SK-N-SH (cell line): Measurements from ENCODE around the gene PXDC1. TPM values are rescaled to one million over a fixed set of nuclear protein-coding genes. Genes with fewer than 3 reads are reported as not detected.

ENCODE experiments used
- CTCF ChIA-PET: fragments of 300-600, 350-600 bp; formaldehyde crosslinking; extraction: SDS; loops from one replicate; lab custom pipeline; 2021; lab: Yijun Ruan, JAX
- POLR2A ChIA-PET: fragments of 350-600 bp; sonication (Branson Sonifier 250); formaldehyde crosslinking; extraction: SDS; loops from one replicate; lab custom pipeline; 2020; ENCODE audit warnings: antibody characterized with exemption, inconsistent platforms; lab: Yijun Ruan, JAX
- DNase-seq: peaks from one replicate; pipeline ENCODE4 v3.0.0; 2012
- H2AFZ ChIP-seq: fragments of 200-600 bp; sonication (generic); 2 replicates; pipeline ENCODE4 v1.8.1; 2016; ENCODE audit warnings: antibody characterized with exemption, mild to moderate bottlenecking, low read depth
- H3F3A ChIP-seq: fragments of 200-600 bp; sonication (generic); replicated peaks from 2 replicates; pipeline ENCODE3; 2016; ENCODE audit warnings: antibody characterized with exemption, mild to moderate bottlenecking; ENCODE audit not compliant: insufficient read depth
- H3K27ac ChIP-seq, 2 experiments: fragments of 200-500 bp in 1 of 2; fragments of 200-600 bp in 1 of 2; sonication (Bioruptor generic) in 1 of 2; sonication (generic), shearing (Covaris generic) in 1 of 2; 2 replicates each; pipeline versions ENCODE4 v1.5.1 to v1.6.1; 2014 to 2016; ENCODE audit warnings: low read depth in 2 of 2, inconsistent platforms in 1 of 2, low read length in 1 of 2, mild to moderate bottlenecking in 1 of 2, mixed read lengths in 1 of 2
- H3K27me3 ChIP-seq: fragments of 200-600 bp; sonication (generic), shearing (Covaris generic); 2 replicates; pipeline ENCODE4 v1.6.1; 2016; ENCODE audit warnings: mixed run types; ENCODE audit not compliant: insufficient read depth
- H3K36me3 ChIP-seq, 2 experiments: fragments of 200-500 bp in 1 of 2; fragments of 200-600 bp in 1 of 2; sonication (Bioruptor generic) in 1 of 2; sonication (generic) in 1 of 2; replicated peaks in 1 of 2; 2 replicates each; pipeline versions ENCODE3 to v1.5.1; 2014 to 2016; ENCODE audit warnings: low read length in 1 of 2, mild to moderate bottlenecking in 1 of 2; ENCODE audit not compliant: insufficient read depth in 2 of 2, control insufficient read depth in 1 of 2
- H3K4me1 ChIP-seq, 2 experiments: fragments of 200-500 bp in 1 of 2; fragments of 200-600 bp in 1 of 2; sonication (Bioruptor generic) in 1 of 2; sonication (generic), shearing (Covaris generic) in 1 of 2; 2 replicates each; pipeline versions ENCODE4 v1.5.1 to v1.6.1; 2014 to 2016; ENCODE audit warnings: low read depth in 1 of 2, low read length in 1 of 2, mixed run types in 1 of 2; ENCODE audit not compliant: insufficient read depth in 2 of 2, control insufficient read depth in 1 of 2
- H3K4me2 ChIP-seq: fragments of 200-600 bp; sonication (generic), shearing (Covaris generic); 2 replicates; pipeline ENCODE4 v1.6.1; 2017; ENCODE audit warnings: mixed run types
- H3K4me3 ChIP-seq, 2 experiments: fragments of 200-500 bp in 1 of 2; fragments of 200-600 bp in 1 of 2; sonication (Bioruptor generic) in 1 of 2; sonication (generic), shearing (Covaris generic) in 1 of 2; 2 replicates each; pipeline versions ENCODE4 v1.5.1 to v1.8.1; 2014 to 2016; ENCODE audit warnings: low read depth in 2 of 2, inconsistent platforms in 1 of 2, low read length in 1 of 2, mild to moderate bottlenecking in 1 of 2, mixed read lengths in 1 of 2, moderate library complexity in 1 of 2
- H3K79me2 ChIP-seq: fragments of 200-600 bp; sonication (generic); 2 replicates; pipeline ENCODE4 v1.8.1; 2017; ENCODE audit warnings: mild to moderate bottlenecking; ENCODE audit not compliant: insufficient read depth
- H3K9ac ChIP-seq: fragments of 200-600 bp; sonication (generic); 2 replicates; pipeline ENCODE4 v1.6.1; 2017; ENCODE audit warnings: mixed run types
- H3K9me2 ChIP-seq: fragments of 200-600 bp; sonication (generic); 2 replicates; pipeline ENCODE4 v1.6.1; 2017; ENCODE audit warnings: mixed run types
- H3K9me3 ChIP-seq: fragments of 200-600 bp; sonication (generic); 2 replicates; pipeline ENCODE4 v1.6.1; 2017; ENCODE audit warnings: mixed run types, mild to moderate bottlenecking, moderate library complexity
- H4K20me1 ChIP-seq: fragments of 200-600 bp; sonication (generic); 2 replicates; pipeline ENCODE4 v1.6.1; 2017; ENCODE audit warnings: mild to moderate bottlenecking, mixed run types; ENCODE audit not compliant: insufficient read depth
- CHD2 ChIP-seq: fragments of 150-350 bp; IDR thresholded peaks from 2 replicates; pipeline ENCODE4 v1.6.1; 2018; ENCODE audit warnings: low read length; ENCODE audit not compliant: partially characterized antibody
- MXI1 ChIP-seq: IDR thresholded peaks from 2 replicates; pipeline ENCODE4 v1.6.1; 2012; ENCODE audit warnings: mild to moderate bottlenecking, low read depth, low read length, improper control_type of control experiment
- NFIC ChIP-seq: IDR thresholded peaks from 2 replicates; pipeline ENCODE4 v1.4.0; 2012; ENCODE audit warnings: borderline replicate concordance
- RCOR1 ChIP-seq: fragments of 150-350 bp; IDR thresholded peaks from 2 replicates; pipeline ENCODE4 v1.6.1; 2017; ENCODE audit warnings: antibody characterized with exemption, low read length
- YY1 ChIP-seq: IDR thresholded peaks from 2 replicates; pipeline ENCODE4 v1.4.0; 2012; ENCODE audit warnings: low read depth, mild to moderate bottlenecking
- WGBS: methylation state at CpG from one replicate; pipeline ENCODE4 v1.1.6; 2017; ENCODE audit warnings: low lambda C conversion rate; 5-methylcytosine and 5-hydroxymethylcytosine counted together
- polyA plus RNA-seq, 3 experiments: library from polyadenylated mRNA; depleted of rRNA; stranded (reverse); fragments of >200 nt; gene quantifications; 2 replicates each; pipeline ENCODE4 v1.2.3, GENCODE V29; 2012
- TF ChIP-seq, protein P1 (sequence below): IDR thresholded peaks from 2 replicates; pipeline ENCODE4 v1.6.1; 2012; ENCODE audit warnings: mild to moderate bottlenecking, low read depth, low read length, moderate library complexity
- TF ChIP-seq, protein P2 (sequence below): IDR thresholded peaks from 2 replicates; pipeline ENCODE4 v1.4.0; 2012; ENCODE audit warnings: low read depth
- TF ChIP-seq, protein P3 (sequence below): fragments of 150-350 bp; IDR thresholded peaks from 2 replicates; pipeline ENCODE4 v1.6.1; 2016; ENCODE audit warnings: mild to moderate bottlenecking, low read depth, low read length
- TF ChIP-seq, protein P4 (sequence below): IDR thresholded peaks from 2 replicates; pipeline ENCODE4 v1.4.0; 2012; ENCODE audit warnings: low read depth, borderline replicate concordance

PXDC1 gene
- polyA plus RNA-seq, 1 of the 3 experiments (the other 2 are of a cell fraction), result 14.1 TPM

DNA sequence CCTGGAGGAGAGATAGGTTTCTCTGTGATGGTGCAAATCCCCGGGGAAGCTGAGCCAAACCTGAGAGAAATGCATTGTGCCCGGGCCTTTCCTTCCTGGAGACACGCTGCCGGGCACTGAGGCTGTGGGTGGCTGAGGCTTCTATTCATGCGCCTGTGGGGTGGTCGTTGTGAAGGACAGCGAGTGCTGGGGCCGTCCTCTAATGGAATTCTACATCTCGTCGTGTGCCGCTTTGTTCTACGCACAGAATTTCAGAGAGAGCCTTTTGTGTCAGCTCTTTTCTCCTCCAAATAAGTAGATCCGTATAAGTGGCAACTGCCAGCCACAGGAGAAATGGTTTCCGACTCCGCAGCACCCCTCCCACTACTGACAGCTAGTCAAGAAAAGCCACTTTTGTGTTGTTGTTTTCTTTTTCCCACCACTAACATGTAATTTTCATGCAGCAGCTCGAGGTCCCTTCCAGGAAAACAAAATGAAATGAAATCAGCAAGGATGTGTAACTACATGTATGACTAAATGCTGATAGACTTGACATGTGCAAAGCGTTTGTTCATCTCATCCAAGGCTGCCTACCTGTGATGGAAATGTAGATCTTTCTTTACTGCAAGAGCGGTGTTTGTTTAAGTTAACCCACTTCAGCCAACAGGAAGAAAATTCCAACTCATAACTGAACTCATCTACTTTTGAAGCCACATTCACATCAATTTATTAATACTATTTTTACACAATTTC, 26.4 kb upstream of the PXDC1 start:
- Histone ChIP-seq H3K9ac (no peak overlapping the region), H3K27me3 (no peaks in the 10 kb centered on the region), H2AFZ (no peak overlapping the region), H4K20me1 (no peaks in the 10 kb centered on the region), H3K4me1 (no peaks in the 10 kb centered on the region; a peak in 2 of 4 replicates), H3K27ac (no peak overlapping the region), H3K9me2 (no peaks in the 10 kb centered on the region), H3K9me3 (no peaks in the 10 kb centered on the region), H3K4me3 (no peak overlapping the region), H3F3A (peaks cover 4% of the 10 kb centered on the region), H3K36me3 (no peaks in the 10 kb centered on the region), H3K79me2 (no peaks in the 10 kb centered on the region), H3K4me2 (no peak overlapping the region)
- TF ChIP-seq RCOR1, result no peak
- TF ChIP-seq, protein P1, sequence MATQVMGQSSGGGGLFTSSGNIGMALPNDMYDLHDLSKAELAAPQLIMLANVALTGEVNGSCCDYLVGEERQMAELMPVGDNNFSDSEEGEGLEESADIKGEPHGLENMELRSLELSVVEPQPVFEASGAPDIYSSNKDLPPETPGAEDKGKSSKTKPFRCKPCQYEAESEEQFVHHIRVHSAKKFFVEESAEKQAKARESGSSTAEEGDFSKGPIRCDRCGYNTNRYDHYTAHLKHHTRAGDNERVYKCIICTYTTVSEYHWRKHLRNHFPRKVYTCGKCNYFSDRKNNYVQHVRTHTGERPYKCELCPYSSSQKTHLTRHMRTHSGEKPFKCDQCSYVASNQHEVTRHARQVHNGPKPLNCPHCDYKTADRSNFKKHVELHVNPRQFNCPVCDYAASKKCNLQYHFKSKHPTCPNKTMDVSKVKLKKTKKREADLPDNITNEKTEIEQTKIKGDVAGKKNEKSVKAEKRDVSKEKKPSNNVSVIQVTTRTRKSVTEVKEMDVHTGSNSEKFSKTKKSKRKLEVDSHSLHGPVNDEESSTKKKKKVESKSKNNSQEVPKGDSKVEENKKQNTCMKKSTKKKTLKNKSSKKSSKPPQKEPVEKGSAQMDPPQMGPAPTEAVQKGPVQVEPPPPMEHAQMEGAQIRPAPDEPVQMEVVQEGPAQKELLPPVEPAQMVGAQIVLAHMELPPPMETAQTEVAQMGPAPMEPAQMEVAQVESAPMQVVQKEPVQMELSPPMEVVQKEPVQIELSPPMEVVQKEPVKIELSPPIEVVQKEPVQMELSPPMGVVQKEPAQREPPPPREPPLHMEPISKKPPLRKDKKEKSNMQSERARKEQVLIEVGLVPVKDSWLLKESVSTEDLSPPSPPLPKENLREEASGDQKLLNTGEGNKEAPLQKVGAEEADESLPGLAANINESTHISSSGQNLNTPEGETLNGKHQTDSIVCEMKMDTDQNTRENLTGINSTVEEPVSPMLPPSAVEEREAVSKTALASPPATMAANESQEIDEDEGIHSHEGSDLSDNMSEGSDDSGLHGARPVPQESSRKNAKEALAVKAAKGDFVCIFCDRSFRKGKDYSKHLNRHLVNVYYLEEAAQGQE, result no peak
- TF ChIP-seq, protein P2, sequence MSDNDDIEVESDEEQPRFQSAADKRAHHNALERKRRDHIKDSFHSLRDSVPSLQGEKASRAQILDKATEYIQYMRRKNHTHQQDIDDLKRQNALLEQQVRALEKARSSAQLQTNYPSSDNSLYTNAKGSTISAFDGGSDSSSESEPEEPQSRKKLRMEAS, result no peak
- TF ChIP-seq NFIC, result no peak
- TF ChIP-seq CHD2, result no peak
- TF ChIP-seq, protein P3, sequence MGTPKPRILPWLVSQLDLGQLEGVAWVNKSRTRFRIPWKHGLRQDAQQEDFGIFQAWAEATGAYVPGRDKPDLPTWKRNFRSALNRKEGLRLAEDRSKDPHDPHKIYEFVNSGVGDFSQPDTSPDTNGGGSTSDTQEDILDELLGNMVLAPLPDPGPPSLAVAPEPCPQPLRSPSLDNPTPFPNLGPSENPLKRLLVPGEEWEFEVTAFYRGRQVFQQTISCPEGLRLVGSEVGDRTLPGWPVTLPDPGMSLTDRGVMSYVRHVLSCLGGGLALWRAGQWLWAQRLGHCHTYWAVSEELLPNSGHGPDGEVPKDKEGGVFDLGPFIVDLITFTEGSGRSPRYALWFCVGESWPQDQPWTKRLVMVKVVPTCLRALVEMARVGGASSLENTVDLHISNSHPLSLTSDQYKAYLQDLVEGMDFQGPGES, result no peak
- TF ChIP-seq YY1, result no peak
- no peak for TF ChIP-seq MXI1
- TF ChIP-seq, protein P4, sequence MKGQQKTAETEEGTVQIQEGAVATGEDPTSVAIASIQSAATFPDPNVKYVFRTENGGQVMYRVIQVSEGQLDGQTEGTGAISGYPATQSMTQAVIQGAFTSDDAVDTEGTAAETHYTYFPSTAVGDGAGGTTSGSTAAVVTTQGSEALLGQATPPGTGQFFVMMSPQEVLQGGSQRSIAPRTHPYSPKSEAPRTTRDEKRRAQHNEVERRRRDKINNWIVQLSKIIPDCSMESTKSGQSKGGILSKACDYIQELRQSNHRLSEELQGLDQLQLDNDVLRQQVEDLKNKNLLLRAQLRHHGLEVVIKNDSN, result no peak
- ChIA-PET POLR2A (no interaction called here), CTCF (interaction anchor here (1.5 kb wide), 1 partner anchor 155 kb away, joined by 3 read pairs; no protein-coding TSS in a partner anchor)
- 85% methylated on average over 17 of the region's 18 CpGs for WGBS
- DNase-seq, result no peak
